Activated CD4-positive, alpha-beta T cell treated with anti-CD3 and anti-CD28 coated beads, Interleukin-2, amount 10 ng/mL, durations not matched to agents 7 days and 5 days (primary cell): ENCODE measurements around the gene VIPR1. TPM values are rescaled to one million over a fixed set of nuclear protein-coding genes. Genes with fewer than 3 reads are reported as not detected.

Experiments
- CTCF ChIA-PET: fragments of 350-600 bp; sonication (Branson Sonifier 250); formaldehyde crosslinking; loops from one replicate; lab custom pipeline; 2021; ENCODE audit warnings: antibody characterized with exemption; lab: Charles Lee
- POLR2A ChIA-PET: fragments of 350-600 bp; sonication (Branson Sonifier 250); formaldehyde crosslinking; loops from one replicate; lab custom pipeline; 2021; ENCODE audit warnings: antibody characterized with exemption; lab: Charles Lee
- DNase-seq: peaks from one replicate; pipeline ENCODE4 v3.0.0-alpha.2; 2020
- H3K27ac Mint-ChIP-seq: one replicate; pipeline ENCODE4 v1.8.0; 2021; ENCODE audit warnings: mild to moderate bottlenecking, moderate library complexity, mixed read lengths
- H3K27me3 Mint-ChIP-seq: one replicate; pipeline ENCODE4 v1.8.0; 2021; ENCODE audit warnings: mixed read lengths
- H3K36me3 Mint-ChIP-seq: one replicate; pipeline ENCODE4 v1.8.0; 2021; ENCODE audit warnings: low read depth, mixed read lengths
- H3K4me1 Mint-ChIP-seq: one replicate; pipeline ENCODE4 v1.8.0; 2021; ENCODE audit warnings: mixed read lengths
- H3K4me3 Mint-ChIP-seq: one replicate; pipeline ENCODE4 v1.8.0; 2021; ENCODE audit warnings: mild to moderate bottlenecking, moderate library complexity, mixed read lengths
- H3K9me3 Mint-ChIP-seq: one replicate; pipeline ENCODE4 v1.8.0; 2021; ENCODE audit warnings: mixed read lengths
- total RNA-seq, 2 experiments: library from RNA; stranded (reverse); gene quantifications; one replicate each; pipeline ENCODE4 v1.2.3, GENCODE V29; 2021

Gene VIPR1
- total RNA-seq, 2 experiments from 2014 or later, result 19.9 to 21.3 TPM

GRCh38 chr3:42488687-42489086 is 13.8 kb upstream of the VIPR1 start:
- CTCF ChIA-PET, result no interaction called here
- peaks cover 14% of the 10 kb centered on the region for H3K27me3 Mint-ChIP-seq
- no peaks in the 10 kb centered on the region for H3K9me3 Mint-ChIP-seq
- H3K27ac Mint-ChIP-seq, result no peak overlapping the region
- no peaks in the 10 kb centered on the region for H3K4me1 Mint-ChIP-seq
- no peak for DNase-seq
- POLR2A ChIA-PET, result no interaction called here
- no peaks in the 10 kb centered on the region for H3K36me3 Mint-ChIP-seq
- H3K4me3 Mint-ChIP-seq, result no peak overlapping the region

DNA sequence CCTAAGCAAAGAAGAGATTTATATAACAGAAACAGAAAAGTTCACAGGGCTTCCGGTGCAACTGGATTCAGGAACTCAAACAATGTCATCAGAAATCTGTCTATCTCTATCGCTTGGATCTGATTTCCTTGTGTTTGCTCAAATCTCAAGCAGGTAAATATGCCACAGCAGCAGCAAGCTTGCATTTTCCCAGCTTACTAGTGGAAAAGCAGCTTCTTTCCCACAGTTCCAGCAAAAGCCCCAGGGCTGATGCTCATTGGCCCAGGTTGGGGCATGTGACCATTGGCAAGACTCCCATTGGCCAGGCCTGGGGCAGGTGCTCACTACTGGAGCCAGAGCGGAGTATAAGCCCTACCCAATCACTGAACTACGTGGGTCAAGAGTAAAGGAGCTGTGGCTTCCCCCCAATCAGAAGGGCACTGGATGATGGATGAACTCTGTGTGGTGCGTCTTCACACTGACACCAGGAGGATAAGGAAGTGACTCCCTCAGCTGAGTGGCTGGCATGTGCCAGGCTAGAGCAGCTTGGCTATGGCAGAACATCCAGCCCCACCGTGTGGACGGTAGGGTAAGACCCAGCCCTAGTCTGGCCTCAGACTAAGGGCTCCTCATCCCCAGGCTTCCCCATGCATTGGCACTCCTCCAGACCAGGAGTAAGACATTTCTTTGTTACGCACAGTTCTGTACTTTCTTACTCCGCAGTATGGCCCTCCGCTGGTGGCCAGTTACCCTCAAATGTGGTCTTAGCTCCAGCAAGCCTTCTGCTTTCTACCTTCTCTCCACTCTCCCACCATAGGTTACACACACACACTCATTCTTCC is 13.1 kb upstream of the VIPR1 start:
- no peak overlapping the region for H3K27ac Mint-ChIP-seq
- H3K4me3 Mint-ChIP-seq, result no peak overlapping the region
- H3K36me3 Mint-ChIP-seq, result no peaks in the 10 kb centered on the region
- ChIA-PET CTCF (no interaction called here), POLR2A (no interaction called here)
- H3K4me1 Mint-ChIP-seq, result no peaks in the 10 kb centered on the region
- no peaks in the 10 kb centered on the region for H3K9me3 Mint-ChIP-seq
- H3K27me3 Mint-ChIP-seq, result peaks cover 12% of the 10 kb centered on the region
- DNase-seq, result no peak

DNA sequence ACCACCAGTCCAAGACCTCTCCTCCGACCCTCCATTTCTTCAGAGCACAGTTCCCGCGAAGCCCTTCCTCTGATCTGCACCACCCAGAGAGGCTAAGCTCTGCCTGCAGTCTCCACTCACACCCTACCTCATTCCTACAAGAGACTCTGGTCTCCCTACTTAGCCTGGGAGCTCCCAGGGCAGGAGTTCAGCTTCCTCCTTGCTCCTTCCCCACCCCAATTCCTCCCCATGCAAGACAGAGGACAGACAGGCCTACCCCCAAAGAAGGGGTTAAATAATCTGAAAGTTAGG is 12.6 kb upstream of the VIPR1 start:
- DNase-seq, result no peak
- POLR2A ChIA-PET, result no interaction called here
- no peak overlapping the region for H3K4me3 Mint-ChIP-seq
- no peaks in the 10 kb centered on the region for H3K36me3 Mint-ChIP-seq
- H3K9me3 Mint-ChIP-seq, result no peaks in the 10 kb centered on the region
- H3K4me1 Mint-ChIP-seq, result no peaks in the 10 kb centered on the region
- peaks cover 8% of the 10 kb centered on the region for H3K27me3 Mint-ChIP-seq
- CTCF ChIA-PET, result no interaction called here
- no peak overlapping the region for H3K27ac Mint-ChIP-seq

- Mint-ChIP-seq H3K4me3 (no peak overlapping the region), H3K9me3 (no peaks in the 10 kb centered on the region), H3K4me1 (no peaks in the 10 kb centered on the region), H3K27ac (no peak overlapping the region), H3K36me3 (no peaks in the 10 kb centered on the region), H3K27me3 (peaks cover 4% of the 10 kb centered on the region)
- ChIA-PET POLR2A (no interaction called here), CTCF (no interaction called here)
- no peak for DNase-seq
Measured at GRCh38 chr3:42490243-42490642, 12.2 kb upstream of the VIPR1 start.

DNA sequence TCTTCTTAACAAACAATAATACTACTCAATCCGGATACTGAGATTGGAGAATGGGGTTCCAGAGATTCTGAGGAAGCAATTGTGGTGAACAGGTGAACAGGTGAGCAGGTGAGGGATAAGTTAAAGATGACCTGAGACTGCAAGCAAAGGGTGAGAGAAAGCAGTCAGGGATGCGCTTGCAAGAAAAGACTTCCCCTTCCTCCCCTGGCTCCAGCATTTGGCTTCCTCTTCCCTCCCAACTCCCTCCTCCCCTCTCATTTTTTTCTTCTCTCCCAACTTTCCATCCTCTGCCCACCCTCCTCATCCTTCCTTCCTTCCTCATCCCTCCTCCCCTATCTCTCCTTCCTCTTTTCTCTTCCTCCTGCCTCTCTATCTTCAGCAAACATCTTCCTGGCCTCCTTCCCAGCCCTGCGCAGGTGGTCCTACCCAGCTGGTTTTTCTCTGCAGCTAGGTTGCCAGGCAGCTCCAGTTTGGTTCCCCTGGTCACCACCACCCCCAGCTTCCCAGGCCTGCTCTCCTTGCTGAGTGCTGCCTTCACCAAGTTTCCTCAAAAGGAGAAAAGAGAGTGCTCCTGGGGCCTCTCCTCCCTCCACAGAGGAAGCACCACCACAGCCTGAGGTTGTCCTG is 10.4 kb upstream of the VIPR1 start:
- ChIA-PET POLR2A (no interaction called here), CTCF (interaction anchor here (1.5 kb wide), 1 partner anchor 10 kb away, joined by 5 read pairs; the partner anchor contains the start of gene VIPR1)
- Mint-ChIP-seq H3K4me3 (no peak overlapping the region), H3K36me3 (no peaks in the 10 kb centered on the region), H3K9me3 (no peaks in the 10 kb centered on the region), H3K27me3 (peaks cover 3% of the 10 kb centered on the region), H3K27ac (no peak overlapping the region), H3K4me1 (peaks cover 2% of the 10 kb centered on the region)
- DNase-seq, result peak; percentile 2

GRCh38 chr3:42492508-42493080 is 9.8 kb upstream of the VIPR1 start:
- no peak overlapping the region for H3K27ac Mint-ChIP-seq
- H3K4me3 Mint-ChIP-seq, result no peak overlapping the region
- no peak for DNase-seq
- peaks cover 6% of the 10 kb centered on the region for H3K4me1 Mint-ChIP-seq
- POLR2A ChIA-PET, result no interaction called here
- H3K27me3 Mint-ChIP-seq, result peaks cover 5% of the 10 kb centered on the region
- H3K9me3 Mint-ChIP-seq, result no peaks in the 10 kb centered on the region
- CTCF ChIA-PET, result interaction anchor here (1.5 kb wide), 1 partner anchor 9 kb away, joined by 5 read pairs; the partner anchor contains the start of gene VIPR1
- no peaks in the 10 kb centered on the region for H3K36me3 Mint-ChIP-seq

- DNase-seq, result no peak
- ChIA-PET POLR2A (no interaction called here), CTCF (interaction anchor here (1.1 kb wide), 1 partner anchor 14 kb away, joined by 4 read pairs; no protein-coding TSS in a partner anchor)
- Mint-ChIP-seq H3K4me3 (no peak overlapping the region), H3K36me3 (no peaks in the 10 kb centered on the region), H3K27ac (no peak overlapping the region), H3K4me1 (peaks cover 6% of the 10 kb centered on the region), H3K9me3 (no peaks in the 10 kb centered on the region), H3K27me3 (peaks cover 6% of the 10 kb centered on the region)
Measured at GRCh38 chr3:42493126-42493797, 9.2 kb upstream of the VIPR1 start.

GRCh38 chr3:42493798-42494151 is 8.7 kb upstream of the VIPR1 start:
- Mint-ChIP-seq H3K27me3 (peaks cover 10% of the 10 kb centered on the region), H3K4me3 (no peak overlapping the region), H3K4me1 (peaks cover 6% of the 10 kb centered on the region), H3K36me3 (no peaks in the 10 kb centered on the region), H3K27ac (no peak overlapping the region), H3K9me3 (no peaks in the 10 kb centered on the region)
- ChIA-PET CTCF (interaction anchor here (1.1 kb wide), 1 partner anchor 14 kb away, joined by 4 read pairs; no protein-coding TSS in a partner anchor), POLR2A (no interaction called here)
- no peak for DNase-seq

DNA sequence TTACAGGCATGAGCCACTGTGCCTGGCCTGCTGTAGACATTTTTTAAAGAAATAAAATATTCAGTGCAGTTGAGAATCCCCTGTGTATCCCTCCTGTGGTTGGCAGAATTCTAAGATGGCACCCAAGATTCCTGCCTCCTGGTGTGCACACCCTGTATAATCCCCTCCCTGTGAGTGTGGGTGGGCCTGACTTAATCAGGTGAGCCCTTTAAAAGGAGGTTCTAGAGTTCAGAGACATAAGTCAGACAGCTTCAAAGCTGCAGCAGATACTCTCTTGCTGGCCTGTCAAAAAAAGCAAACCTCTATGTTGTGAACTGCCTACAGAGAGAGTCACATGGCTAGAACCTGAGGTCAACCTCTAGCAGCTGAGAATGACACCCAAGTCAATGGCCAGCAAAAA is 7.0 kb upstream of the VIPR1 start:
- no peak for DNase-seq
- H3K9me3 Mint-ChIP-seq, result no peaks in the 10 kb centered on the region
- H3K36me3 Mint-ChIP-seq, result no peaks in the 10 kb centered on the region
- no peak overlapping the region for H3K27ac Mint-ChIP-seq
- peaks cover 15% of the 10 kb centered on the region for H3K27me3 Mint-ChIP-seq
- H3K4me3 Mint-ChIP-seq, result no peak overlapping the region
- POLR2A ChIA-PET, result no interaction called here
- CTCF ChIA-PET, result no interaction called here
- peaks cover 6% of the 10 kb centered on the region for H3K4me1 Mint-ChIP-seq

DNA sequence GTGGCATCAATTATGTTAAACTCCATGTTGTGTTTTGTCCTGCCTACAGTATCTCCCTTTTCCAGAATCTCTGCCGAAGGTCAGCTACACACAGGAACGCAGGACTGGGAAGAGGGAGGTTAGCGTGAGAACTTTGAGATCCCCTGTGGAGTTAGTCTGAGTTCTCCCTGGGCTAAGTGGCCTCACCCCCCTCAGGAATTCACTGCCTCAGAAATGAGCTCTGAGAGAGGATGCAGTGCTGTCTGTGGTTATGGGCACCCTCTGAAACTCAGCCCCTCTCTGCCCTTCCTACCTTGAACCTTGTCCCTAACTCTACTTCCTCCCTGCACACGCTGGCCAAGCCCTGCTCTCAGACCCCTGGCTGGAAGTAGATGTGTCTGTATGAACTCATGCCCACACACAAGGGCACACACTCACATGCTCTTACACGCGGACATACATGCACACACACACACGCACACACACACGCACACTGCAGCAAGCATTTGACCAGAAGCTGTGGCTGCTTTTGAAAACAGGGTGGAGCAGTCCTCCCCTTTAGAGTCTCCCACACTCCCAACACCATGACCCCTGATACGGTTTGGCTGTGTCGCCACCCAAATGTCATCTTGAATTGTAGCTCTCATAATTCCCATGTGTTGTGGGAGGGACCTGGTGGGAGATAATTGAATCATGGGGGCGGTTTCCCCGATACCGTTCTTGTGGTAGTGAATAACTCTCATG is 5.3 kb upstream of the VIPR1 start:
- peaks cover 21% of the 10 kb centered on the region for H3K4me1 Mint-ChIP-seq
- ChIA-PET POLR2A (no interaction called here), CTCF (interaction anchor here (1.2 kb wide), 1 partner anchor 327 kb away, joined by 3 read pairs; no protein-coding TSS in a partner anchor)
- H3K4me3 Mint-ChIP-seq, result no peak overlapping the region
- peaks cover 28% of the 10 kb centered on the region for H3K27me3 Mint-ChIP-seq
- no peaks in the 10 kb centered on the region for H3K36me3 Mint-ChIP-seq
- no peak overlapping the region for H3K27ac Mint-ChIP-seq
- DNase-seq, result no peak
- no peaks in the 10 kb centered on the region for H3K9me3 Mint-ChIP-seq

GRCh38 chr3:42498034-42498433 is 4.4 kb upstream of the VIPR1 start:
- ChIA-PET CTCF (interaction anchor here (1.2 kb wide), 1 partner anchor 328 kb away, joined by 3 read pairs; no protein-coding TSS in a partner anchor), POLR2A (no interaction called here)
- no peaks in the 10 kb centered on the region for H3K36me3 Mint-ChIP-seq
- H3K27ac Mint-ChIP-seq, result no peak overlapping the region
- H3K27me3 Mint-ChIP-seq, result peaks cover 28% of the 10 kb centered on the region
- H3K9me3 Mint-ChIP-seq, result no peaks in the 10 kb centered on the region
- DNase-seq, result no peak
- H3K4me3 Mint-ChIP-seq, result no peak overlapping the region
- peaks cover 26% of the 10 kb centered on the region for H3K4me1 Mint-ChIP-seq

DNA sequence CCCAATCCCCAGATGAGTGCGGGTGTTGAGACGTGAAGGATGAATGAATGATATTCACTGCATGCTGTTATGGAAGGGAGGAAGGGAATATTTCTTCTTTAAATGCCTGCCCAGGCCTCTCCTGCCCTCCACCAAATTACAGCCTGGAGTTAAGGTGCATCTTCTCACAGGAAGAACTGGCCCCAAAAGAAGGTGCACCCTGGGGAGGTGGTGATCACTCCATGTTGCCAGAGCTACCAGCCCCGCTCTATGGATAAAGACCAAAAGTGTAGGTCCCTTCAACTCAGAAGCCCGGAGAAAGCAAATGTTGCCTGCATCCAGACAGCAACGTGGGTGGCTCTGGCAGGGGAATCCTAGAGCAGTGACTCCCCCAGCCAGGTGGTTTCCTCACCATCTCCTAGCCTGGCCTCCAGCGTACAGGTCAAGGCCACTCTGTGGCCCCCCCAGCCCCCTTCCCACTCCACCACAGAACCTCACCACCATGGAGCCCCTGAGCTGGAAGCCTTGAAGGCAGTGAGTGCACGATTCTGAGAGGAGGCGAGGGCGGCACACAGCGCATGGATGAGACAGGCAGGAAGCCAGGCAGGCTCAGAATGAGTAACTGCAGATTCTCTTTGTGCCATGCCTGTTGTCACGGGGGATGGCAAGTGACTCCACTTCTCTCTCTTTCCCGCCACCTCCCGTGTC is 3.5 kb upstream of the VIPR1 start:
- H3K9me3 Mint-ChIP-seq, result no peaks in the 10 kb centered on the region
- POLR2A ChIA-PET, result interaction anchor here (0.6 kb wide), 1 partner anchor 314 kb away, joined by 8 read pairs; no protein-coding TSS in a partner anchor
- H3K4me3 Mint-ChIP-seq, result no peak overlapping the region
- no peak for DNase-seq
- H3K36me3 Mint-ChIP-seq, result no peaks in the 10 kb centered on the region
- peaks cover 28% of the 10 kb centered on the region for H3K27me3 Mint-ChIP-seq
- H3K27ac Mint-ChIP-seq, result no peak overlapping the region
- H3K4me1 Mint-ChIP-seq, result peaks cover 34% of the 10 kb centered on the region
- CTCF ChIA-PET, result no interaction called here
